ENCODE results near the gene INSIG2.
A peak's percentile ranks its signal among the peaks of the same experiment; 100 is the strongest.
"Not testable (repeated sequence)": the region's sequence is repeated elsewhere in the genome, so short reads cannot be mapped to it uniquely, and the experiment has no call there.

INSIG2 gene

GRCh38 chr2:118061135-118061955, 26.9 kb upstream of the INSIG2 start:
- DNase-seq (ENCODE audit: low spot score): peak; percentile 18

GRCh38 chr2:118062048-118062447, 26.2 kb upstream of the INSIG2 start:
- no peak for DNase-seq (ENCODE audit: low spot score)

- no peak for DNase-seq (ENCODE audit: low spot score)
Observed at GRCh38 chr2:118062669-118063068, 25.6 kb upstream of the INSIG2 start.

GRCh38 chr2:118065015-118065706, 23.1 kb upstream of the INSIG2 start:
- no peak for DNase-seq (ENCODE audit: low spot score)

- no peak for DNase-seq (ENCODE audit: low spot score)
Observed at GRCh38 chr2:118065921-118066511, 22.3 kb upstream of the INSIG2 start.

GRCh38 chr2:118077636-118078247, 10.5 kb upstream of the INSIG2 start:
- no peak for DNase-seq (ENCODE audit: low spot score)

GRCh38 chr2:118078734-118079133, 9.5 kb upstream of the INSIG2 start:
- no peak for DNase-seq (ENCODE audit: low spot score)

GRCh38 chr2:118084491-118085089, 3.7 kb upstream of the INSIG2 start:
- no peak for DNase-seq (ENCODE audit: low spot score)

- no peak for DNase-seq (ENCODE audit: low spot score)
Observed at GRCh38 chr2:118085173-118086023, 2.9 kb upstream of the INSIG2 start.

GRCh38 chr2:118086024-118086633, 2.1 kb upstream of the INSIG2 start:
- DNase-seq (ENCODE audit: low spot score): no peak

- DNase-seq (ENCODE audit: low spot score): peak; percentile 18
Observed at GRCh38 chr2:118089139-118089800, 999 bp downstream of the INSIG2 start.

GRCh38 chr2:118090387-118091139, 2.3 kb downstream of the INSIG2 start:
- no peak for DNase-seq (ENCODE audit: low spot score)

- no peak for DNase-seq (ENCODE audit: low spot score)
Observed at GRCh38 chr2:118091140-118091478, 2.8 kb downstream of the INSIG2 start.

GRCh38 chr2:118091631-118092030, 3.4 kb downstream of the INSIG2 start:
- no peak for DNase-seq (ENCODE audit: low spot score)

GRCh38 chr2:118094102-118094501, 5.8 kb downstream of the INSIG2 start:
- DNase-seq (ENCODE audit: low spot score): not testable (repeated sequence)

GRCh38 chr2:118094503-118094902, 6.2 kb downstream of the INSIG2 start:
- DNase-seq (ENCODE audit: low spot score): no peak

GRCh38 chr2:118095610-118096009, 7.3 kb downstream of the INSIG2 start:
- DNase-seq (ENCODE audit: low spot score): no peak

- no peak for DNase-seq (ENCODE audit: low spot score)
Observed at GRCh38 chr2:118097657-118098056, 9.4 kb downstream of the INSIG2 start.

- DNase-seq (ENCODE audit: low spot score): no peak
Observed at GRCh38 chr2:118098307-118099030, 10.2 kb downstream of the INSIG2 start.
